KMS-11 (cell line): ENCODE results near the gene NAT10.

ENCODE experiments used
- H2AFZ ChIP-seq: fragments of 200-600 bp; sonication (generic); 2 replicates; pipeline ENCODE4 v1.6.1; 2016; ENCODE audit warnings: antibody characterized with exemption, mixed run types, low read depth
- H3K27ac ChIP-seq: fragments of 200-600 bp; sonication (generic); 2 replicates; pipeline ENCODE4 v1.6.1; 2016; ENCODE audit warnings: mild to moderate bottlenecking, mixed run types
- H3K27me3 ChIP-seq: fragments of 200-600 bp; sonication (generic); 2 replicates; pipeline ENCODE4 v1.6.1; 2017; ENCODE audit warnings: mild to moderate bottlenecking, low read depth, mixed run types, moderate library complexity; ENCODE audit not compliant: insufficient read depth
- H3K36me3 ChIP-seq: fragments of 200-600 bp; sonication (generic); 2 replicates; pipeline ENCODE4 v1.6.1; 2017; ENCODE audit warnings: mild to moderate bottlenecking, mixed run types; ENCODE audit not compliant: insufficient read depth
- H3K4me1 ChIP-seq: fragments of 200-600 bp; sonication (generic); 2 replicates; pipeline ENCODE4 v1.6.1; 2016; ENCODE audit warnings: mild to moderate bottlenecking, low read depth, mixed run types; ENCODE audit not compliant: poor library complexity, severe bottlenecking
- H3K4me2 ChIP-seq: fragments of 200-600 bp; sonication (generic); 2 replicates; pipeline ENCODE4 v1.7.0; 2016; ENCODE audit warnings: mild to moderate bottlenecking, mixed run types
- H3K4me3 ChIP-seq: fragments of 200-600 bp; sonication (generic); IDR thresholded peaks from 2 replicates; pipeline ENCODE4 v1.6.1; 2017; ENCODE audit warnings: low read depth, low read length, mixed read lengths; ENCODE audit not compliant: insufficient read depth
- H3K79me2 ChIP-seq: fragments of 200-600 bp; sonication (generic); 2 replicates; pipeline ENCODE4 v1.6.1; 2016; ENCODE audit warnings: low read depth, mixed run types; ENCODE audit not compliant: insufficient read depth
- H3K9ac ChIP-seq: fragments of 200-600 bp; sonication (generic); 2 replicates; pipeline ENCODE4 v1.6.1; 2016; ENCODE audit warnings: mild to moderate bottlenecking, mixed run types
- H4K20me1 ChIP-seq: fragments of 200-600 bp; sonication (generic); 2 replicates; pipeline ENCODE4 v1.6.1; 2016; ENCODE audit warnings: mild to moderate bottlenecking, mixed run types; ENCODE audit not compliant: insufficient read depth
- CTCF ChIP-seq: fragments of 200-600 bp; sonication (generic); conservative IDR thresholded peaks from 2 replicates; pipeline ENCODE4 v1.6.1; 2017; ENCODE audit warnings: low read depth, mild to moderate bottlenecking, antibody characterized with exemption, low read length, moderate library complexity, mixed read lengths

The NAT10 gene

GRCh38 chr11:34194576-34195335, 89.3 kb downstream of the NAT10 start:
- Histone ChIP-seq H3K9ac (no peak overlapping the region), H2AFZ (no peak overlapping the region), H3K4me2 (no peak overlapping the region), H4K20me1 (no peaks in the 10 kb centered on the region), H3K4me3 (no peak overlapping the region), H3K4me1 (peaks cover 11% of the 10 kb centered on the region), H3K36me3 (no peaks in the 10 kb centered on the region), H3K27ac (no peak overlapping the region), H3K79me2 (no peaks in the 10 kb centered on the region), H3K27me3 (no peaks in the 10 kb centered on the region)
- no peak for TF ChIP-seq CTCF
